Panc1 (cell line): ENCODE measurements around the gene CHAC2. TPM values are rescaled to one million over a fixed set of nuclear protein-coding genes. Genes with fewer than 3 reads are reported as not detected.

Experiments
- ATAC-seq: fragments of 200-7000 bp; cut with Tn5 transposase; 2 replicates; pipeline ENCODE4 v1.9.1; 2020; ENCODE audit warnings: mild to moderate bottlenecking, moderate library complexity
- BruUV-seq: library from RNA; stranded (reverse); fragments of 400-500 nt; replicated peaks from 2 replicates; lab custom pipeline; 2021; lab: Mats Ljungman, UMichigan
- CTCF ChIA-PET: fragments of 300-600 bp; sonication (Branson Sonifier 250); formaldehyde crosslinking; loops from one replicate; lab custom pipeline; 2022; ENCODE audit warnings: antibody characterized with exemption; lab: Charles Lee
- POLR2A ChIA-PET: fragments of 300-600 bp; sonication (Branson Sonifier 250); formaldehyde crosslinking; loops from one replicate; lab custom pipeline; 2022; ENCODE audit warnings: antibody characterized with exemption; lab: Charles Lee
- DNase-seq: peaks from one replicate; pipeline ENCODE4 v3.0.0-alpha.2; 2010; ENCODE audit warnings: low read depth, low spot score
- H3K27ac ChIP-seq: 2 replicates; pipeline ENCODE4 v1.5.1; 2011; ENCODE audit warnings: mild to moderate bottlenecking, low read length, inconsistent platforms
- H3K27me3 ChIP-seq: fragments of 200-500 bp; sonication (Bioruptor generic); 2 replicates; pipeline ENCODE4 v1.6.0; 2014; ENCODE audit warnings: low read length, inconsistent platforms; ENCODE audit not compliant: control insufficient read depth, insufficient read depth
- H3K36me3 ChIP-seq: fragments of 200-500 bp; sonication (Bioruptor generic); 2 replicates; pipeline ENCODE4 v1.5.1; 2014; ENCODE audit warnings: inconsistent platforms, mild to moderate bottlenecking, low read length, moderate library complexity; ENCODE audit not compliant: control insufficient read depth, insufficient read depth
- H3K4me1 ChIP-seq: 2 replicates; pipeline ENCODE4 v1.5.1; 2011; ENCODE audit warnings: inconsistent platforms, mild to moderate bottlenecking, low read length, moderate library complexity; ENCODE audit not compliant: control insufficient read depth, insufficient read depth
- H3K4me3 ChIP-seq, 2 experiments: 2 replicates each; pipeline ENCODE4 v1.5.1; 2011 to 2012; ENCODE audit warnings: low read depth in 2 of 2, low read length in 2 of 2, mild to moderate bottlenecking in 2 of 2, inconsistent platforms in 1 of 2, moderate library complexity in 1 of 2
- H3K9me3 ChIP-seq: fragments of 200-500 bp; sonication (Bioruptor generic); 2 replicates; pipeline ENCODE4 v1.5.1; 2014; ENCODE audit warnings: low read depth, mild to moderate bottlenecking, inconsistent platforms, low read length, moderate library complexity; ENCODE audit not compliant: control insufficient read depth, insufficient read depth
- CTCF ChIP-seq: fragments of 450-650 bp; IDR thresholded peaks from 2 replicates; pipeline ENCODE4 v1.5.1; 2017; ENCODE audit warnings: mild to moderate bottlenecking
- POLR2AphosphoS5 ChIP-seq: IDR thresholded peaks from 2 replicates; pipeline ENCODE4 v1.6.1; 2012; ENCODE audit warnings: mild to moderate bottlenecking, low read depth, low read length, moderate library complexity
- REST ChIP-seq, 2 experiments: IDR thresholded peaks; 2 replicates each; pipeline ENCODE4 v1.6.1; 2011 to 2012; ENCODE audit warnings: low read depth in 2 of 2, control low read depth in 1 of 2, low read length in 1 of 2, mild to moderate bottlenecking in 1 of 2, moderate library complexity in 1 of 2; ENCODE audit not compliant: insufficient read depth in 1 of 2
- SIN3A ChIP-seq: IDR thresholded peaks from 2 replicates; pipeline ENCODE4 v1.6.1; 2012; ENCODE audit warnings: low read depth, mild to moderate bottlenecking, low read length, moderate library complexity, borderline replicate concordance; ENCODE audit not compliant: insufficient read depth
- TCF7L2 ChIP-seq: IDR thresholded peaks from 2 replicates; pipeline ENCODE4 v1.6.1; 2011; ENCODE audit warnings: mild to moderate bottlenecking, low read depth, low read length, inconsistent platforms
- in situ Hi-C: cut with HindIII; loops from 2 replicates; pipeline ENCODE4 v1.10.0; 2016; ENCODE audit warnings: low sequenced_read_pairs, low pct_unique_long_range_greater_than_20kb
- intact Hi-C: fragments of 100-400 bp; cut with micrococcal nuclease; formaldehyde crosslinking; loops from one replicate; pipeline ENCODE4 v1.10.0; 2022; ENCODE audit not compliant: unreplicated experiment
- total RNA-seq: library from RNA; stranded (reverse); gene quantifications from one replicate; pipeline ENCODE4 v1.2.1, GENCODE V29; 2021; ENCODE audit not compliant: unreplicated experiment

Gene CHAC2
- total RNA-seq, 1 experiment from 2014 or later, result 7.6 TPM

- CTCF ChIA-PET, result no interaction called here
- intact Hi-C loops (no loop called here), in situ Hi-C loops (no loop called here)
- no TSS peak for BruUV-seq
- peaks cover 12% of the 10 kb centered on the region for H3K4me1 ChIP-seq
- no peaks in the 10 kb centered on the region for H3K27me3 ChIP-seq
- TF ChIP-seq REST (IDR thresholded peaks at IDR 0.05; ENCODE audit: insufficient read depth in 1 of 2, low read depth in 2 of 2, low read length in 1 of 2) (no peak), SIN3A (no peak), TCF7L2 (no peak), CTCF (no peak), POLR2AphosphoS5 (no peak)
- ATAC-seq (no peak), DNase-seq (no peak)
- H3K36me3 ChIP-seq, result peaks cover 4% of the 10 kb centered on the region; the same call in 1 of the 2 replicates
- POLR2A ChIA-PET, result interaction anchor here (0.6 kb wide), 1 partner anchor 284 kb away, joined by 3 read pairs; no protein-coding TSS in a partner anchor
- H3K27ac ChIP-seq, result no peak overlapping the region
- H3K9me3 ChIP-seq, result no peaks in the 10 kb centered on the region
- H3K4me3 ChIP-seq, result no peak overlapping the region
These were observed 2.7 kb downstream of the CHAC2 start for GRCh38 chr2:53770264-53770663.

GRCh38 chr2:53777134-53777533, 9.5 kb downstream of the CHAC2 start:
- H3K9me3 ChIP-seq, result no peaks in the 10 kb centered on the region
- POLR2A ChIA-PET, result no interaction called here
- CTCF ChIA-PET, result no interaction called here
- in situ Hi-C loops, result no loop called here
- ATAC-seq (no peak), DNase-seq (no peak)
- intact Hi-C loops, result no loop called here
- H3K36me3 ChIP-seq, result peaks cover 4% of the 10 kb centered on the region; the same call in 1 of the 2 replicates
- H3K4me3 ChIP-seq, result no peak overlapping the region
- H3K27ac ChIP-seq, result no peak overlapping the region
- TF ChIP-seq REST (IDR thresholded peaks at IDR 0.05; ENCODE audit: insufficient read depth in 1 of 2, low read depth in 2 of 2, low read length in 1 of 2) (no peak), TCF7L2 (no peak), SIN3A (no peak), POLR2AphosphoS5 (no peak), CTCF (no peak)
- no peaks in the 10 kb centered on the region for H3K27me3 ChIP-seq
- no TSS peak for BruUV-seq
- H3K4me1 ChIP-seq, result no peaks in the 10 kb centered on the region
